Endothelial cell (in vitro differentiated cells): Measurements from ENCODE around the gene CLBA1. TPM values are rescaled to one million over a fixed set of nuclear protein-coding genes. Genes with fewer than 3 reads are reported as not detected.
A peak's percentile ranks its signal among the peaks of the same experiment; 100 is the strongest.

Source experiments
- DNase-seq: peaks from one replicate; pipeline ENCODE4 v3.0.0; 2021; ENCODE audit warnings: low spot score
- H3K27ac Mint-ChIP-seq: one replicate; pipeline ENCODE4 v1.8.0; 2021; ENCODE audit warnings: mixed read lengths, inconsistent platforms; ENCODE audit not compliant: unreplicated experiment
- H3K27me3 Mint-ChIP-seq: one replicate; pipeline ENCODE4 v1.8.0; 2021; ENCODE audit warnings: mild to moderate bottlenecking, moderate library complexity, mixed read lengths, inconsistent platforms; ENCODE audit not compliant: unreplicated experiment
- H3K36me3 Mint-ChIP-seq: one replicate; pipeline ENCODE4 v1.8.0; 2021; ENCODE audit warnings: mild to moderate bottlenecking, low read depth, mixed read lengths, inconsistent platforms; ENCODE audit not compliant: unreplicated experiment
- H3K4me1 Mint-ChIP-seq: one replicate; pipeline ENCODE4 v1.8.0; 2021; ENCODE audit warnings: mild to moderate bottlenecking, mixed read lengths, inconsistent platforms; ENCODE audit not compliant: unreplicated experiment
- H3K4me3 Mint-ChIP-seq: one replicate; pipeline ENCODE4 v1.8.0; 2021; ENCODE audit warnings: mild to moderate bottlenecking, mixed read lengths, inconsistent platforms; ENCODE audit not compliant: unreplicated experiment
- H3K9me3 Mint-ChIP-seq: one replicate; pipeline ENCODE4 v1.8.0; 2021; ENCODE audit warnings: mixed read lengths, inconsistent platforms; ENCODE audit not compliant: unreplicated experiment
- total RNA-seq: library from RNA; stranded (reverse); fragmentation: NEBNext Ultra II Directional; extraction: Animal tissue kit (Norgen Biotek cat#: 25700); gene quantifications from one replicate; pipeline ENCODE4 v1.2.1, GENCODE V29; 2021; ENCODE audit not compliant: unreplicated experiment
- TF ChIP-seq, protein P1 (sequence below): fragments of 200-600 bp; sonication (generic); IDR thresholded peaks from one replicate; pipeline ENCODE4 v1.5.0; 2021; ENCODE audit warnings: antibody characterized with exemption; ENCODE audit not compliant: unreplicated experiment

The CLBA1 gene
- total RNA-seq, 1 donor from 2014 or later, result 13.5 TPM

- no peak for DNase-seq
- Mint-ChIP-seq H3K4me1 (peaks cover 4% of the 10 kb centered on the region), H3K4me3 (no peak overlapping the region), H3K27me3 (peaks cover 4% of the 10 kb centered on the region), H3K27ac (no peak overlapping the region), H3K36me3 (peaks cover 12% of the 10 kb centered on the region), H3K9me3 (no peaks in the 10 kb centered on the region)
- TF ChIP-seq, protein P1, sequence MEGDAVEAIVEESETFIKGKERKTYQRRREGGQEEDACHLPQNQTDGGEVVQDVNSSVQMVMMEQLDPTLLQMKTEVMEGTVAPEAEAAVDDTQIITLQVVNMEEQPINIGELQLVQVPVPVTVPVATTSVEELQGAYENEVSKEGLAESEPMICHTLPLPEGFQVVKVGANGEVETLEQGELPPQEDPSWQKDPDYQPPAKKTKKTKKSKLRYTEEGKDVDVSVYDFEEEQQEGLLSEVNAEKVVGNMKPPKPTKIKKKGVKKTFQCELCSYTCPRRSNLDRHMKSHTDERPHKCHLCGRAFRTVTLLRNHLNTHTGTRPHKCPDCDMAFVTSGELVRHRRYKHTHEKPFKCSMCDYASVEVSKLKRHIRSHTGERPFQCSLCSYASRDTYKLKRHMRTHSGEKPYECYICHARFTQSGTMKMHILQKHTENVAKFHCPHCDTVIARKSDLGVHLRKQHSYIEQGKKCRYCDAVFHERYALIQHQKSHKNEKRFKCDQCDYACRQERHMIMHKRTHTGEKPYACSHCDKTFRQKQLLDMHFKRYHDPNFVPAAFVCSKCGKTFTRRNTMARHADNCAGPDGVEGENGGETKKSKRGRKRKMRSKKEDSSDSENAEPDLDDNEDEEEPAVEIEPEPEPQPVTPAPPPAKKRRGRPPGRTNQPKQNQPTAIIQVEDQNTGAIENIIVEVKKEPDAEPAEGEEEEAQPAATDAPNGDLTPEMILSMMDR, result no peak
Measured at GRCh38 chr14:104999361-104999760, 13.8 kb downstream of the CLBA1 start.

GRCh38 chr14:105005329-105005928, 19.8 kb downstream of the CLBA1 start:
- no peak overlapping the region for H3K27ac Mint-ChIP-seq
- peaks cover 4% of the 10 kb centered on the region for H3K27me3 Mint-ChIP-seq

DNA sequence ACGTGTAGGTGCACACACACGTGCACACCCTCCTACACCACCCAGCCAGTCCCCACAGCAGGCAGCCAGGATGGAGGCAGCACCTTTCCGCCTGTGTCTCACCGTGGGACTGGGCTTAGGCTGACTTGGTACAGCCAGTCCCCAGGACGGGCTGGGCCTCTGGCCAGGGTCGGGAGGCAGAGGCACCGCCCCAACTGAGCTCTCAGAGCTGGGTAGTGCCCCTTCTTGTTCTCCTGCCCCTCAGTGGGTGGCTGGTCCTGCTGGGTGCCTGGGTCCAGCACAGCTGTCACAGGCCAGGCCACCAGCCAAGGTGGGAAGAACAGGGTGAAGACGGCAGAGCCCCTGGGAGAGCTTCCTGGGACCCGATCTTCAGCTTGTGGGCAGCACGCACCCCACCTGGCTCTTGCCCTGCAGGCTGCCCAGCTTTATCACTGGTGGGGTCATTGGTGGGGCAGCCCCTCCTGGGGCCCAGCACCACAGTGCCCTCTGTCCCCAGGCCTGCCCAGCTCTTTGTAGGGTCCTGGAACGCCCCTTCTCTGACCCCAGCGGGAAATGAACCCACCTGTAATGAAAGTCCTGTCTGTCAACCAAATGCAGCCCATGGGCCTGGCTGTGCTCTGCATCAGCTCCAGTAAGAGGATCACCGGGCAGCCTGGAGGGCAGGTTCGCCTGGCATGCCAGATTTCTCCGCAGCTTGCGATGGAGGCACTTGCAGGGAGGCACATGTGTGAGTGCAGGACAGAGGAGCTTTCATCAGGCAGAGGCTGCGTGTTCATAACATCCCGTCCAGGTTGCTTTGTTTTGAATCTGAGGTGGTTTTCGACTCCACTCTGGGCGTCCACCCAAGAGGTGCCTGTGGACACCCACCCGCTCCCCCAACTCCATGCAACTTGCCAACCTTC, 20.6 kb downstream of the CLBA1 start:
- Mint-ChIP-seq H3K9me3 (peaks cover 5% of the 10 kb centered on the region), H3K27ac (peak overlapping the region; percentile 52), H3K4me3 (no peak overlapping the region), H3K36me3 (peaks cover 15% of the 10 kb centered on the region), H3K27me3 (peaks cover 4% of the 10 kb centered on the region), H3K4me1 (no peaks in the 10 kb centered on the region)
- no peak for DNase-seq
- TF ChIP-seq, protein P1, result no peak

More at GRCh38 chr14:105005329-105005928, 19.8 kb downstream of the CLBA1 start:
- no peak for DNase-seq
- Mint-ChIP-seq H3K4me1 (no peaks in the 10 kb centered on the region), H3K9me3 (peaks cover 5% of the 10 kb centered on the region), H3K36me3 (peaks cover 11% of the 10 kb centered on the region), H3K4me3 (no peak overlapping the region)
- TF ChIP-seq, protein P1, result no peak

DNA sequence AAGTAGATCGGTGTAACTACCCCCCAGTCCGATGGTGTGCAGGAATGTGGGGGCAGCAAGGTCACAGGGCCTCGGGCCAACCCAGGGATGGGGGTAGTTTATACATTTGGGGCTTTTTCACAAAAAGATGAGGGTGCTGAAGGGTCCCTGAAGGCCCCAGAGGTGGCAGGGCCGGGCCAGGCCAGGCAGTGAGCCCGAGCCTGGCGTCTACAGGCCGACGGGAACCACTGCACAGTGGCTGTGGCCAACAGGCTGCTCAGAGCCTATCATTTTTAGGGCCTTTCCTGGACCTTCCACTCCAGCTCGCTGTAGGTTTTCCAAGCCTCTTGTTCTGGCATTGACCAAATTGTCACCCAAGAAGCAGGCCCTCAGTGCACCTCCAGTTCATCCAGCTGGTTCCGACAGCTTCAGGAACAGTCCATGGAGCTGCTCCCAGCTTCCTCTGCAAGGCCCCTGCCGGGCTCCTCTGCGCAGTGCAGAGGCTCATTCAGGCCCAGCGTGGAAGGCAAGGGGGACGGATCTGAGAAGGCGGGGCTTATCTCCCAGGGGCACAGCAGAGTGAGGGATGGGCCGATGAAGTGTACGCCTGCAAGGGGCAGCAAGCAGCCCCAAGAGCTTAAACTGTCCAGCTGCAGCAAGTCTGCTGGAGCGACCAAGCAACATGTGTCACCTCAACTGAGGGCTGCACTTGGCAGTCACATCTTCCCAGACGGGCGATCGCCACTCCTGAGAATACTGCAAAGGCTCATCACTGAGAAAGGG, 21.4 kb downstream of the CLBA1 start:
- Mint-ChIP-seq H3K4me1 (peaks cover 4% of the 10 kb centered on the region), H3K9me3 (peaks cover 5% of the 10 kb centered on the region), H3K4me3 (no peak overlapping the region), H3K27ac (peak overlapping the region; percentile 52), H3K36me3 (peaks cover 15% of the 10 kb centered on the region), H3K27me3 (peaks cover 4% of the 10 kb centered on the region)
- no peak for DNase-seq
- TF ChIP-seq, protein P1, result no peak
